ENCODE measurements around the gene BMERB1.

Gene BMERB1

DNA sequence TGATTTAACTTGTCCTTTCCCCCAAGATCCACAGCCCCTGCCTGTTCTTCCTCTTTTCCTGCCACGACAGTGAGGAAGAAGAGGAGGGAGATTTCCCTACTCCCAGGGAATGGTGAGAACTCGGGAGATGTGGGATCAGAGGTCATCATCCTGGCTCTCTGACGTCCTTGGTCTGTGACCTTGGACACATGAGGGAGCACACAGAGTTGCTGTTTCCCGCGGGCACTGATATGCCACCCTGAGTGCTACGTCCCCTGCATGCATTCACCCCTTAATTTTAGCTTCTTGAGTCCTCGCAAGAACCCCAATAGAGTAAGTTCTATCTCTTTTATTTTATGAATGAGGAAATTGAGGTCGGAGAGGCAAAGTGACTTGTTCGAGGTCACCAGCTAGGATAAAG lies 85.4 kb downstream of the BMERB1 start:
- no peaks in the 10 kb centered on the region for H3K9me3 ChIP-seq
- no peaks in the 10 kb centered on the region for H3K4me1 ChIP-seq
- H3K27me3 ChIP-seq (ENCODE audit: low read depth): no peaks in the 10 kb centered on the region
- H3K4me3 ChIP-seq: no peak overlapping the region
- no peak for DNase-seq (ENCODE audit: low spot score in 2 of 2)
- in situ Hi-C loops (cut with MboI; ENCODE audit: low sequenced_read_pairs): no loop called here
- no peaks in the 10 kb centered on the region for H3K36me3 ChIP-seq (replicated peaks)

GRCh38 chr16:15521390-15521757 lies 87.0 kb downstream of the BMERB1 start:
- no peak for DNase-seq (ENCODE audit: low spot score in 2 of 2)
- Histone ChIP-seq H3K27me3 (ENCODE audit: low read depth) (no peaks in the 10 kb centered on the region), H3K4me1 (no peaks in the 10 kb centered on the region), H3K36me3 (replicated peaks) (no peaks in the 10 kb centered on the region), H3K4me3 (no peak overlapping the region), H3K9me3 (no peaks in the 10 kb centered on the region)
- in situ Hi-C loops (cut with MboI; ENCODE audit: low sequenced_read_pairs): no loop called here

DNA sequence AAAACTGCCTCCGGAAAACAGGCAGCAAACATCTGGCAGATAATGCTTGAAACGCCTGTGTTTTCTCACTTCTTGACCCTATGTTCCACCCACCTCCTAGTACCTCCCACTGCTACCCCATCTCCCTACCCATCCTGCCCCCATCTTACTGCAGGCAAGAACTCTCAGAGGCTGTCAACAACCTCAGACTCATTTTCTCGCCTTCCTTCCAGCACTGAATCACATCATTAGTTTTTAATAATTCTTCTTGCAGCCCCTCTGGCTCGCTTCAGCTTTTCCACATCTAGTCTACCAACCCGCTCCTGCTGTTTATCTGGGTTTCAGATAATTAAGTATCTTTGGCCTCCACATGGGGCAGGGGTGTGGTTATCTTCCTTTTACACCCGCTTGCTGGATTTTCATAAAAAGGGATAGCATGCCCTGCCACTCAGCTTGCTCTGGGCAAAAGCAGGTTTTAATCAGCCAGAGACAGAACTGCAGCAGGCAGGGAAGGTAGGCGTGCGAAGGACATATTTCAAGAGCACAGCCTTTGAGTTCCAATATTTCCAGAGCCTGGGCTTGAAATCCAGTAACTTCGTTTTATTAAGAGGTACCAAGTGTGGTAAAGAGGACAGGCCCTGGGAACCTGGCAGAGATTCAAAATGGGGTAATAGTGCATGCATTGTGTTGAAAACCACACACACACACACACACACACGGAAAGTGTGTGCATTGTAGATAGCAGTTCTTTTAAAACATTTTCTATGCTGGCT lies 87.5 kb downstream of the BMERB1 start:
- in situ Hi-C loops (cut with MboI; ENCODE audit: low sequenced_read_pairs): no loop called here
- Histone ChIP-seq H3K36me3 (replicated peaks) (no peaks in the 10 kb centered on the region), H3K4me1 (no peaks in the 10 kb centered on the region), H3K9me3 (no peaks in the 10 kb centered on the region), H3K4me3 (no peak overlapping the region), H3K27me3 (ENCODE audit: low read depth) (no peaks in the 10 kb centered on the region)
- DNase-seq (ENCODE audit: low spot score in 2 of 2): no peak

- Histone ChIP-seq H3K9me3 (no peaks in the 10 kb centered on the region), H3K4me1 (no peaks in the 10 kb centered on the region), H3K4me3 (no peak overlapping the region), H3K27me3 (ENCODE audit: low read depth) (no peaks in the 10 kb centered on the region), H3K36me3 (replicated peaks) (no peaks in the 10 kb centered on the region)
- in situ Hi-C loops (cut with MboI; ENCODE audit: low sequenced_read_pairs): no loop called here
- no peak for DNase-seq (ENCODE audit: low spot score in 2 of 2)
Observed at GRCh38 chr16:15523092-15523541, 88.7 kb downstream of the BMERB1 start.

GRCh38 chr16:15523939-15524338 lies 89.6 kb downstream of the BMERB1 start:
- in situ Hi-C loops (cut with MboI; ENCODE audit: low sequenced_read_pairs): no loop called here
- no peaks in the 10 kb centered on the region for H3K9me3 ChIP-seq
- no peaks in the 10 kb centered on the region for H3K36me3 ChIP-seq (replicated peaks)
- no peaks in the 10 kb centered on the region for H3K4me1 ChIP-seq
- H3K4me3 ChIP-seq: no peak overlapping the region
- H3K27me3 ChIP-seq (ENCODE audit: low read depth): no peaks in the 10 kb centered on the region
- DNase-seq (ENCODE audit: low spot score in 2 of 2): no peak

DNA sequence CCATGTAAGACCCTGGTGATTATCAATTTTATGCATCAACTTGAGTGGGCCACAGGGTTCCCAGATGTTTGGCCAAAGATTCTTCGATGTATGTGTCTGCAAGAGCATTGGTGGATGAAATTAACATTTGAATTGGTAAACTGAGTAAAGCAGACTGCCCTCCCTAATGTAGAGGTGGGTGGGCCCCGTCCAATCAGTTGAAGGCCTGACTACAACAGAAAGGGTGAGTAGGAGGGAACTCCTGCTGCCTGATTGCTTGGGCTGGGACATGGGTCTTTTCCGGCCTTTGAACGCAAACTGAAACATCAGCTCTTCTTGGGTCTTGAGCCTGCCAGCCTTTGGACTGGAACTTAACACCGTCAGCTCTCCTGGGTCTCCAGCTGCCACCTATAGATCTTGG lies 90.6 kb downstream of the BMERB1 start:
- H3K36me3 ChIP-seq (replicated peaks): no peaks in the 10 kb centered on the region
- no peak for DNase-seq (ENCODE audit: low spot score in 2 of 2)
- in situ Hi-C loops (cut with MboI; ENCODE audit: low sequenced_read_pairs): no loop called here
- H3K9me3 ChIP-seq: no peaks in the 10 kb centered on the region
- H3K4me3 ChIP-seq: no peak overlapping the region
- H3K4me1 ChIP-seq: no peaks in the 10 kb centered on the region
- H3K27me3 ChIP-seq (ENCODE audit: low read depth): no peaks in the 10 kb centered on the region

- in situ Hi-C loops (cut with MboI; ENCODE audit: low sequenced_read_pairs): no loop called here
- no peaks in the 10 kb centered on the region for H3K9me3 ChIP-seq
- no peak for DNase-seq (ENCODE audit: low spot score in 2 of 2)
- no peaks in the 10 kb centered on the region for H3K36me3 ChIP-seq (replicated peaks)
- no peaks in the 10 kb centered on the region for H3K27me3 ChIP-seq (ENCODE audit: low read depth)
- H3K4me1 ChIP-seq: no peaks in the 10 kb centered on the region
- no peak overlapping the region for H3K4me3 ChIP-seq
Observed at GRCh38 chr16:15526097-15526496, 91.7 kb downstream of the BMERB1 start.

DNA sequence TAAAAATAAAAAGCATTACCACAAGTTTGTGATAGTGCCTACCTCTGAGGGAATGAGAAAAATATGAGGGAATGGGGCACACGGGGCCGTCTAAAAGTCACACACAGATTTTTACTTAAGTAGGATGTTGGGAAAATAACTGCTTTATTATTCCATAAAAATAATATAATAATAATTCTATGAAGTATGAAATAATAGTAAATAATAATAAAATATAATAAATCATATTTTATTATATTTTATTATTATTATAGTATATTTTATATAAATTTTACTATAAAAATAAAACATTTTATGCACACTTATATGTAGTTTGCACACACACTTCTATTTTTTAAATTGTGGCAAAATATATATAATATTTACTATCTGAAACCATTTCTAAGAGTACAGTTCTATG lies 92.3 kb downstream of the BMERB1 start:
- H3K4me3 ChIP-seq: no peak overlapping the region
- no peaks in the 10 kb centered on the region for H3K4me1 ChIP-seq
- no peaks in the 10 kb centered on the region for H3K27me3 ChIP-seq (ENCODE audit: low read depth)
- H3K36me3 ChIP-seq (replicated peaks): no peaks in the 10 kb centered on the region
- in situ Hi-C loops (cut with MboI; ENCODE audit: low sequenced_read_pairs): no loop called here
- no peak for DNase-seq (ENCODE audit: low spot score in 2 of 2)
- no peaks in the 10 kb centered on the region for H3K9me3 ChIP-seq

GRCh38 chr16:15529673-15530072 lies 95.3 kb downstream of the BMERB1 start:
- no peak for DNase-seq (ENCODE audit: low spot score in 2 of 2)
- H3K9me3 ChIP-seq: no peaks in the 10 kb centered on the region
- H3K4me1 ChIP-seq: no peaks in the 10 kb centered on the region
- no peaks in the 10 kb centered on the region for H3K27me3 ChIP-seq (ENCODE audit: low read depth)
- no peak overlapping the region for H3K4me3 ChIP-seq
- H3K36me3 ChIP-seq (replicated peaks): no peaks in the 10 kb centered on the region
- in situ Hi-C loops (cut with MboI; ENCODE audit: low sequenced_read_pairs): no loop called here

GRCh38 chr16:15530085-15530484 lies 95.7 kb downstream of the BMERB1 start:
- in situ Hi-C loops (cut with MboI; ENCODE audit: low sequenced_read_pairs): no loop called here
- Histone ChIP-seq H3K36me3 (replicated peaks) (no peaks in the 10 kb centered on the region), H3K27me3 (ENCODE audit: low read depth) (no peaks in the 10 kb centered on the region), H3K4me1 (no peaks in the 10 kb centered on the region), H3K4me3 (no peak overlapping the region), H3K9me3 (no peaks in the 10 kb centered on the region)
- no peak for DNase-seq (ENCODE audit: low spot score in 2 of 2)

- in situ Hi-C loops (cut with MboI; ENCODE audit: low sequenced_read_pairs): no loop called here
- Histone ChIP-seq H3K4me3 (no peak overlapping the region), H3K4me1 (no peaks in the 10 kb centered on the region), H3K27me3 (ENCODE audit: low read depth) (no peaks in the 10 kb centered on the region), H3K9me3 (no peaks in the 10 kb centered on the region), H3K36me3 (replicated peaks) (no peaks in the 10 kb centered on the region)
- DNase-seq (ENCODE audit: low spot score in 2 of 2): no peak
Observed at GRCh38 chr16:15532825-15533224, 98.4 kb downstream of the BMERB1 start.

DNA sequence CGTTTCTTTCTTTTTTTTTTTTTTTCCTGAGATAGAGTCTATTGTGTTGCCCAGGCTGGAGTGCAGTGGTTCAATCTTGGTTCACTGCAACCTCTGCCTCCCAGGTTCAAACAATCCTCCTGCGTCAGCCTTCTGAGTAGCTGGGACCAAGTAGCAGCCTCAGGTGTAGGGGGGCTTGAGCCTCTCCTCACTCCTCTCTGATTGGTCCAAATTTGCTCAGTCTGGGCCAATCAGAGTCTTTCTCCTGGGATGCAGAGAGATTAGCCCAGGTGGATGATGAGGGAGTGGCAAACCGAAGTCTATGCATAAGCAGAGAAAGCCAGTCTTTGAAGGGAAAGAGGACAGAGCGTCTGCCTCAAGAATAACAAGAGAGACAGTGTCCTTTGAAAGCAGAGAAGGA lies 99.0 kb downstream of the BMERB1 start:
- in situ Hi-C loops (cut with MboI; ENCODE audit: low sequenced_read_pairs): no loop called here
- no peaks in the 10 kb centered on the region for H3K9me3 ChIP-seq

GRCh38 chr16:15535772-15536171 lies 101.4 kb downstream of the BMERB1 start:
- H3K36me3 ChIP-seq (replicated peaks): no peaks in the 10 kb centered on the region
- no peak for DNase-seq (ENCODE audit: low spot score in 2 of 2)
- H3K9me3 ChIP-seq: no peaks in the 10 kb centered on the region
- no peaks in the 10 kb centered on the region for H3K4me1 ChIP-seq
- H3K4me3 ChIP-seq: no peak overlapping the region
- in situ Hi-C loops (cut with MboI; ENCODE audit: low sequenced_read_pairs): no loop called here
- no peaks in the 10 kb centered on the region for H3K27me3 ChIP-seq (ENCODE audit: low read depth)

More for the DNA sequence above, 99.0 kb downstream of the BMERB1 start:
- Histone ChIP-seq H3K4me1 (no peaks in the 10 kb centered on the region), H3K36me3 (replicated peaks) (no peaks in the 10 kb centered on the region), H3K27me3 (ENCODE audit: low read depth) (no peaks in the 10 kb centered on the region), H3K4me3 (no peak overlapping the region)
- DNase-seq (ENCODE audit: low spot score in 2 of 2): no peak

DNA sequence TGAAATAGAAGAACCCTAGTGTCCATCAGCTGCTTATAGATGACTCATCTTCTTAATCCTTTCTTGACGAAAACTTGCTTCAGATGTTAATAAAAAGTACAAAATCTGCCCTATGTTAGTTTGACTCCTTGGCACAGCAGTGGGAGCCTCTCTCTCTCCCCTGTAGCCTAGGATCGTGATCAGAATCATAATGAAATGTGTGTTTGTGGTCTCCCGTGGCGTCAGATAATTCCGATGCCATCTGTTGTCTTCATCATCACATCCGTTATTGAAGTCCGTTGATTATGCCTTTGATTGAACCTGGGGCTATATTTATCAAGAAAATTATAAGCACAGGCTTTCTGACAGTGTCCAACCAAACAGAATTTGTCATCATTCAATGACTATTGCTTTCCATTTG lies 102.5 kb downstream of the BMERB1 start:
- Histone ChIP-seq H3K4me3 (no peak overlapping the region), H3K4me1 (no peaks in the 10 kb centered on the region), H3K27me3 (ENCODE audit: low read depth) (no peaks in the 10 kb centered on the region), H3K36me3 (replicated peaks) (no peaks in the 10 kb centered on the region), H3K9me3 (no peaks in the 10 kb centered on the region)
- no peak for DNase-seq (ENCODE audit: low spot score in 2 of 2)
- in situ Hi-C loops (cut with MboI; ENCODE audit: low sequenced_read_pairs): no loop called here

DNA sequence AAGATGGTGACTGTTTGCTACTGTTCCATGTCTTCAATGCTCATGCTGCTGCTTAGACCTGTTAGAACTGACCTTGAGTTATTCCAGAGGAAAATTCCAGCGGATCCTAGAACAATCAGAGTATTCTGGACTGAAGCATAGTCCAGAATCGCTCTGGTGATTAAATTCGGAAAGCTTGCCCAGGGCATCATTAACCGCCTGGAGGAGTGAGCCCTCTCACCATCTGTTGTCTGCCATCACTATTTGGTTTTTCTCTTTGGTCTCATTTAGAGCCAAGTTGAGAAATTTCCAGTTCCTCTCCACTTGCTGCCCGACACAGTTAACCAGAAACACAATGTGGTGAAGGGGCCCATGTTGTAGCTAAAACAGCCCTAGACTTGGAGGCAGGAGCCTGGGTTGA lies 104.1 kb downstream of the BMERB1 start:
- Histone ChIP-seq H3K36me3 (replicated peaks) (no peaks in the 10 kb centered on the region), H3K27me3 (ENCODE audit: low read depth) (no peaks in the 10 kb centered on the region), H3K4me1 (no peaks in the 10 kb centered on the region), H3K4me3 (no peak overlapping the region), H3K9me3 (no peaks in the 10 kb centered on the region)
- in situ Hi-C loops (cut with MboI; ENCODE audit: low sequenced_read_pairs): no loop called here
- no peak for DNase-seq (ENCODE audit: low spot score in 2 of 2)
